GM20000 (cell line): ENCODE results near the gene PIK3C2B.
A peak's percentile ranks its signal among the peaks of the same experiment; 100 is the strongest.

ENCODE experiments used
- DNase-seq: peaks from one replicate; pipeline ENCODE4 v3.0.0; 2012; ENCODE audit warnings: low spot score
- CTCF ChIP-seq: IDR thresholded peaks from 2 replicates; pipeline ENCODE4 v1.5.1; 2012; ENCODE audit warnings: mild to moderate bottlenecking, control low read depth; ENCODE audit errors: extremely low read depth, missing control alignments

Gene PIK3C2B, protein sequence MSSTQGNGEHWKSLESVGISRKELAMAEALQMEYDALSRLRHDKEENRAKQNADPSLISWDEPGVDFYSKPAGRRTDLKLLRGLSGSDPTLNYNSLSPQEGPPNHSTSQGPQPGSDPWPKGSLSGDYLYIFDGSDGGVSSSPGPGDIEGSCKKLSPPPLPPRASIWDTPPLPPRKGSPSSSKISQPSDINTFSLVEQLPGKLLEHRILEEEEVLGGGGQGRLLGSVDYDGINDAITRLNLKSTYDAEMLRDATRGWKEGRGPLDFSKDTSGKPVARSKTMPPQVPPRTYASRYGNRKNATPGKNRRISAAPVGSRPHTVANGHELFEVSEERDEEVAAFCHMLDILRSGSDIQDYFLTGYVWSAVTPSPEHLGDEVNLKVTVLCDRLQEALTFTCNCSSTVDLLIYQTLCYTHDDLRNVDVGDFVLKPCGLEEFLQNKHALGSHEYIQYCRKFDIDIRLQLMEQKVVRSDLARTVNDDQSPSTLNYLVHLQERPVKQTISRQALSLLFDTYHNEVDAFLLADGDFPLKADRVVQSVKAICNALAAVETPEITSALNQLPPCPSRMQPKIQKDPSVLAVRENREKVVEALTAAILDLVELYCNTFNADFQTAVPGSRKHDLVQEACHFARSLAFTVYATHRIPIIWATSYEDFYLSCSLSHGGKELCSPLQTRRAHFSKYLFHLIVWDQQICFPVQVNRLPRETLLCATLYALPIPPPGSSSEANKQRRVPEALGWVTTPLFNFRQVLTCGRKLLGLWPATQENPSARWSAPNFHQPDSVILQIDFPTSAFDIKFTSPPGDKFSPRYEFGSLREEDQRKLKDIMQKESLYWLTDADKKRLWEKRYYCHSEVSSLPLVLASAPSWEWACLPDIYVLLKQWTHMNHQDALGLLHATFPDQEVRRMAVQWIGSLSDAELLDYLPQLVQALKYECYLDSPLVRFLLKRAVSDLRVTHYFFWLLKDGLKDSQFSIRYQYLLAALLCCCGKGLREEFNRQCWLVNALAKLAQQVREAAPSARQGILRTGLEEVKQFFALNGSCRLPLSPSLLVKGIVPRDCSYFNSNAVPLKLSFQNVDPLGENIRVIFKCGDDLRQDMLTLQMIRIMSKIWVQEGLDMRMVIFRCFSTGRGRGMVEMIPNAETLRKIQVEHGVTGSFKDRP (N-terminal part only)

GRCh38 chr1:204494281-204495077, at the start of gene PIK3C2B:
Gene PIK3C2B, minus strand, starts transcription at chr1:204494805. Its CDS starts 25,003 bp downstream, at chr1:204469802.
- DNase-seq = peak; percentile 94
- TF ChIP-seq CTCF = peak; percentile 42

DNA sequence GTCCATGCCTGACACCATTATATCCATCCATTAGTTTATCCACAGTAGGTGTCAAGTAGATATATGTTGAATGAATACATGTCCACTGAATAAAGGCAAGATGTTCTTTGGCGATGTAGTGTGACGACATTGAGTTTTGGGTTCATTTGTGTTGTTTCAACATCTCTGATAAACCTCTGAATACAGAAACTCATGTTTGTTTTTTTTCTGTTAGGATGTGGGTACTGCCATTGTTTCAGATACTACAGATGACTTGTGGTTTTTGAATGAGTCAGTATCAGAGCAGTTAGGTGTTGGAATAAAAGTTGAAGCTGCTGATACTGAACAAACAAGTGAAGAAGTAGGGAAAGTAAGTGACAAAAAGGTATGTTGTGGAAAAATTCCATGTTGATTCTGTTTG, 49.7 kb upstream of the PIK3C2B start:
- no peak for DNase-seq
- TF ChIP-seq CTCF = no peak

GRCh38 chr1:204541626-204542025, 47.0 kb upstream of the PIK3C2B start:
- DNase-seq = no peak
- no peak for TF ChIP-seq CTCF

DNA sequence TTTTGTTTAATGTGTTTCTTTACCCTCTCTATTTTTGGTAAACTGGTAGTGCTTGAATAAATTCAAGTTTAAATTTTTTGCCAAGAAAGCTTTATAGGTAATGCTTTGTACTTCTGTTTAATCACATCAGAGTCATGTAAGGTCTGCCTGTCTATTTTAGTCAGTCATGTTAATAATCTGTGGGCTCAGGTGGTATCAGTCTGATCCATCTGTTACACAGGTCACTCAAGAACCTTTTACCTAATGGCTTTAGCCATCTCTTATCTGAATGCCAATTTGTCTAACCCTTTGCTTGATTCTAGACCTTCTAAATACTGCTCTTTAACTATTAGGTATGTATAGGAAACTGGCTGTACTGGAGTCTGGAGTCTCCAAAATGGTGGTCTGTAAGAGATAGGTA, 38.2 kb upstream of the PIK3C2B start:
- TF ChIP-seq CTCF = no peak
- DNase-seq = no peak

DNA sequence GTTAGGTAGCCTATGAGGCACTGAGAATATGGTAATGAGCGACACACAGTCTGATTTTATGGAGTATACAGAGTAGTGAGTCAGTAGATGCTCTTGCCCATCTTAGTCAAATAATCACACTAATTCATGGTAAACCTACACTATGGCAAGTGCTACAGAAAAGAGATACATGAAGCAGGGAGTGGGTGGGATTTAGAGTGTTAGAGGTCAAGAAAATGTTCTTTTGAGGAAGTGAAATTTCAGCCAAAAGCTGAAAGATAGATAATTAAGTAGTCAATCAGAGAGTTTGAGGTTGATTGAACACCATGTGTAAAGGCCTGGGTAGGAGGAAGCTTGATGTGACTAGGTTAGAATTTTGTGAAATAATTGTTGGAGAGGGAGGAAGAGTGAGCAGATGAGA, 36.3 kb upstream of the PIK3C2B start:
- no peak for TF ChIP-seq CTCF
- peak; percentile 63 for DNase-seq

GRCh38 chr1:204529371-204529895, 34.8 kb upstream of the PIK3C2B start:
- DNase-seq = no peak
- no peak for TF ChIP-seq CTCF
